ENCODE measurements around the gene STK32B.

The STK32B gene

DNA sequence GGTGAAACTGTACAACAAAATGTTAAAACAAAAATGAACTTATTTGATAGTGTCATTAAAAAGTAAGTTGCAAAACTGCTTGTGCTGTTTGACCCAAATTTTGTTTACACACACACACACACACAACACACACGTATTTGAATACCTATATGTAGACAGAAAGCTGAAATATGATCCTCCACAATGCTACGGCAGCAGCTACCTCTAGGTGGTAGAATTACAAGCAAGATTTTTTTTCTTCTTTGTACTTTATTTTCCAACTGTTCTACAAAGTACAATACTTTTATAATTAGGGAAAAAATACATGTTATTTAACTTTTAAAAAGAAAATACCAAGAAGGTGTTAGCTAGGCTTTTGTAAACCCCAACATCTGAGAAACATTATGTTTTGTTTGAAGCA, 33.2 kb upstream of the STK32B start:
- Histone ChIP-seq H3K9ac (ENCODE audit: low read depth, low read length) (no peak overlapping the region), H3K27ac (ENCODE audit: low read length) (no peak overlapping the region), H3K4me3 (ENCODE audit: low read length) (peak overlapping the region; percentile 40), H3K4me1 (ENCODE audit: insufficient read depth, low read length) (peaks cover 5% of the 10 kb centered on the region; the same call in 1 of the 2 replicates), H3K36me3 (ENCODE audit: insufficient read depth, low read depth, low read length) (no peaks in the 10 kb centered on the region), H3K27me3 (ENCODE audit: insufficient read depth, low read length) (peaks cover 8% of the 10 kb centered on the region; the same call in 1 of the 2 replicates), H3K9me3 (ENCODE audit: insufficient read depth, low read depth, low read length) (no peaks in the 10 kb centered on the region)

DNA sequence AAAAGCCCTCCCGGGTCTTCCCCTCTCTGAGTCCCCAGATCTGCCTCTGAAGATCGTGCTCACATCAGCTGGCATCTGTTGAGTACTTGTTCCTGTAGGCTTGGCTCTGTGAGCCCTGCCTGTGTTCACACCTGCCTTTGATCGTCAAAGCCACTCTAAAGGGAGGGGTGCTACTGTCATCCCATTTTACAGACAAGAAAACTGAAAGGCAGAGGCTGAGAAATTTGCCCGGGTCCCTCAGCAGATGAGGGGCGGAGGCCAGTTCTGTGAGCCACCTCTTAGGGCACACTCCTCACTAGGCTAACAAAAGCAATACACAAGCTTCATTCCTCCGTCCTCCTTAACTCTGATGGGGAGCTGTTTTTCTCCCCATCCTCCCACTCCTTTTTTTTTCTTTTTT, 32.7 kb upstream of the STK32B start:
- Histone ChIP-seq H3K4me3 (ENCODE audit: low read length) (peak overlapping the region; percentile 40; the same call in 1 of the 2 replicates), H3K4me1 (ENCODE audit: insufficient read depth, low read length) (peaks cover 5% of the 10 kb centered on the region; the same call in 1 of the 2 replicates), H3K27me3 (ENCODE audit: insufficient read depth, low read length) (peaks cover 8% of the 10 kb centered on the region; the same call in 1 of the 2 replicates), H3K27ac (ENCODE audit: low read length) (no peak overlapping the region), H3K36me3 (ENCODE audit: insufficient read depth, low read depth, low read length) (no peaks in the 10 kb centered on the region), H3K9ac (ENCODE audit: low read depth, low read length) (no peak overlapping the region), H3K9me3 (ENCODE audit: insufficient read depth, low read depth, low read length) (no peaks in the 10 kb centered on the region)

DNA sequence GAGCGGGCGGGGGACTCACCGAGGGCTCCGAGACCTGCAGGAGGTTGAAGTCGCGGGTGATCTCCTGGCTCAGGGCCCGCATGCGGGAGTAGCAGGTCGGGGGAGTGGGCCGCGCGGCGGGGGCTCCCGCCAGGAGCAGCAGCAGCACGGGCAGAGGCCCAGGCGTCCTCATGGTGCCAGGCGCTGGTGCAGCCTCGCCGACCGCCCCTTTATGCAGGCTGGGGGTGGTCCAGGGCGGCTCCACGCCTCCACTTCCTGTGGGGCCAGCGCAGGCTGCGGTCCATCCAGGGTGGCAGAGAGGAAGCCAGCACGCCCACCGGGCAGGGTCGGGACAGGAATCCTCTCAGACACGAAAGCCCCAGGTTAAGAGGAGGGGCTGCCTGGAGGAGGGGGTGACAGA, 32.0 kb upstream of the STK32B start, which contains the start of gene CYTL1:
CYTL1 (minus strand) TSS at position 185 of the 400 bp plus-strand sequence; CDS start at position 172, 13 bp downstream.
- no peak within 1 kb of the TSS for H3K9ac ChIP-seq (ENCODE audit: low read depth, low read length)
- peak within 1 kb of the TSS; percentile 58 for H3K4me3 ChIP-seq (ENCODE audit: low read length)
- no peak within 1 kb of the TSS for H3K27ac ChIP-seq (ENCODE audit: low read length)
- H3K4me1 ChIP-seq (ENCODE audit: insufficient read depth, low read length): peaks cover 5% of the 10 kb centered on the region; the same call in 1 of the 2 replicates
- H3K36me3 ChIP-seq (ENCODE audit: insufficient read depth, low read depth, low read length): no peaks in the 10 kb centered on the region
- no peaks in the 10 kb centered on the region for H3K9me3 ChIP-seq (ENCODE audit: insufficient read depth, low read depth, low read length)
- peaks cover 8% of the 10 kb centered on the region; the same call in 1 of the 2 replicates for H3K27me3 ChIP-seq (ENCODE audit: insufficient read depth, low read length)

DNA sequence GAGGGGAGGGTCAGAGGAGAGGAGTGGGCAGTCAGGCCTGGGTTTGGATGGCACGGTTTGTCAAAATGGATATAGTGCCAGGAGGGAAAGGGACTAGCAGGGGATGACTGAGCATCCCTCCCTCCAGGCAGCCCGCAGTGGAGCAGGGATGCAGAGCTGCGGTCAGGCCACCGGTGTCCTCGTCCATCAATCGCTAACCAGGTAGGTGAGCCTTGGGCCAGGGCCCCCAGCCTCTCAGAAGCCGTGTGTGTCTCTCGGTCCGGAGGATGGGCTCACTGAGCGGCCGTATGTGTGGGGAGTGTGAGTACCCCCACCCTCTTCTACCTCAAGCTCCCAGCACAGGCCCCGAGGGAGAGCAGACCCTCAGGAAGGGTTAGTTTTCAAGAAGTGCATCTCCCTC, 31.5 kb upstream of the STK32B start:
- no peak overlapping the region for H3K9ac ChIP-seq (ENCODE audit: low read depth, low read length)
- H3K9me3 ChIP-seq (ENCODE audit: insufficient read depth, low read depth, low read length): no peaks in the 10 kb centered on the region
- no peak overlapping the region for H3K27ac ChIP-seq (ENCODE audit: low read length)
- peaks cover 5% of the 10 kb centered on the region; the same call in 1 of the 2 replicates for H3K4me1 ChIP-seq (ENCODE audit: insufficient read depth, low read length)
- H3K27me3 ChIP-seq (ENCODE audit: insufficient read depth, low read length): peaks cover 8% of the 10 kb centered on the region; the same call in 1 of the 2 replicates
- H3K4me3 ChIP-seq (ENCODE audit: low read length): peak overlapping the region; percentile 58; the same call in 1 of the 2 replicates
- no peaks in the 10 kb centered on the region for H3K36me3 ChIP-seq (ENCODE audit: insufficient read depth, low read depth, low read length)

DNA sequence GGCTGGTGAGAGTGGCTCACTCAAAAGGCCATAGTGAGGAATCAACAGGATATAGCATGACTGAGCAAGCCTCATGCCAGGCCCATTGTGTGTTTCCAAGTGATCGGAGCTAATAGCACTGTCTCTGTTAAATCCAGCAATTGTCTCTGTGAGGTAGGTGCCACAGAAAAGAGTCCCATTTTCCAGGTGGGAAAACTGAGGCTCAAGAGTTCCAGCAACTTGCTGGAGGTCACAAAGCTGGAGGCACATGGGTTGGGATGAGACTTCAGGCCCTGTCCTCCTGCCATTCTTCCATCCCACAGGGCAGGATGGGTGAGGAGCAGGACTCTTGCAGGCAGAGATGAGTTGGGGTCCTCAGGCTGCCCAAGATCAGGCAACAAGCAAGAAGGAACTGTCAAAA, 30.9 kb upstream of the STK32B start:
- H3K4me3 ChIP-seq (ENCODE audit: low read length): no peak overlapping the region
- no peak overlapping the region for H3K27ac ChIP-seq (ENCODE audit: low read length)
- peaks cover 5% of the 10 kb centered on the region; the same call in 1 of the 2 replicates for H3K4me1 ChIP-seq (ENCODE audit: insufficient read depth, low read length)
- no peak overlapping the region for H3K9ac ChIP-seq (ENCODE audit: low read depth, low read length)
- H3K9me3 ChIP-seq (ENCODE audit: insufficient read depth, low read depth, low read length): no peaks in the 10 kb centered on the region
- H3K36me3 ChIP-seq (ENCODE audit: insufficient read depth, low read depth, low read length): no peaks in the 10 kb centered on the region
- peaks cover 8% of the 10 kb centered on the region; the same call in 1 of the 2 replicates for H3K27me3 ChIP-seq (ENCODE audit: insufficient read depth, low read length)

DNA sequence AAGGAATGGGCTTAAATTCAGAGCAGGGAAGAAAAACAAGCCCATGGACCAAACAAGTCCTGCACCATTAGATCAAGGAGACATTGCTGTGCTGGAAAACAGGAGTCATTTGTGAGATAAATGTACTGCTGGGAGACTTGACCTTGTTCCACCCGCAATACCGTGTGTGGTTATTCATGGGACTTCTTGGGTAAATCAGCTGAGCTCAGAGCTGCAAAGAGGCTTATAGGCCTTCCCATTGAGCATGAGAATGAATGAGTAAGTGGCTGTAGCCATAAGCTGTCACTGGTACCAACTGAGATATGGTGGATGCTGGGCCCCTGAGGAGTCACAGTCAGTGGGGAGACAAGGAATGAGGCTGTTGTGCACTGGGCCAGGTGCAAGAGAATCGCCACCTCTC, 29.7 kb upstream of the STK32B start:
- no peak overlapping the region for H3K4me3 ChIP-seq (ENCODE audit: low read length)
- H3K9me3 ChIP-seq (ENCODE audit: insufficient read depth, low read depth, low read length): no peaks in the 10 kb centered on the region
- H3K4me1 ChIP-seq (ENCODE audit: insufficient read depth, low read length): peaks cover 5% of the 10 kb centered on the region; the same call in 1 of the 2 replicates
- H3K9ac ChIP-seq (ENCODE audit: low read depth, low read length): no peak overlapping the region
- peaks cover 4% of the 10 kb centered on the region; the same call in 1 of the 2 replicates for H3K27me3 ChIP-seq (ENCODE audit: insufficient read depth, low read length)
- H3K27ac ChIP-seq (ENCODE audit: low read length): no peak overlapping the region
- no peaks in the 10 kb centered on the region for H3K36me3 ChIP-seq (ENCODE audit: insufficient read depth, low read depth, low read length)

DNA sequence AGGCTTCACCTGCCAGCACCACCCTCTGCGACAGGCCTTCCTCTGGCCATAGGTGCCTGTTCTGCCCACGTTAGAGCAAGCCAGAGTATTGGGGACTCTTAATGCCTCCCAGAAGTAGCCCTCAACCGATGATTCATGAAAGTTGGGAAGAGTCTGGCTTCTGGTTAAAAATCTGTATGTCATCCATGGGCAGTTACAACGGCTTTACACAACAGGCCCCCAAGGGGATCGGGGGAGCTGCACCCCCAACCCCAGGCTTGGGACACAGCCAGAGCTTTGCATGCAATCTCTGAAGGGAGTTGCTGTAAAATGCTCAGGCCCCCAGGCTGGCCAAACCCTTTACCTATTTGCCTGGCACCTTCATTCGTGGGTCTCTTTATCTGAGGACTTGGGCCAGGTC, 26.6 kb upstream of the STK32B start:
- Histone ChIP-seq H3K27ac (ENCODE audit: low read length) (no peak overlapping the region), H3K36me3 (ENCODE audit: insufficient read depth, low read depth, low read length) (no peaks in the 10 kb centered on the region), H3K4me1 (ENCODE audit: insufficient read depth, low read length) (no peaks in the 10 kb centered on the region), H3K4me3 (ENCODE audit: low read length) (no peak overlapping the region), H3K9ac (ENCODE audit: low read depth, low read length) (no peak overlapping the region), H3K9me3 (ENCODE audit: insufficient read depth, low read depth, low read length) (no peaks in the 10 kb centered on the region), H3K27me3 (ENCODE audit: insufficient read depth, low read length) (peaks cover 7% of the 10 kb centered on the region)

DNA sequence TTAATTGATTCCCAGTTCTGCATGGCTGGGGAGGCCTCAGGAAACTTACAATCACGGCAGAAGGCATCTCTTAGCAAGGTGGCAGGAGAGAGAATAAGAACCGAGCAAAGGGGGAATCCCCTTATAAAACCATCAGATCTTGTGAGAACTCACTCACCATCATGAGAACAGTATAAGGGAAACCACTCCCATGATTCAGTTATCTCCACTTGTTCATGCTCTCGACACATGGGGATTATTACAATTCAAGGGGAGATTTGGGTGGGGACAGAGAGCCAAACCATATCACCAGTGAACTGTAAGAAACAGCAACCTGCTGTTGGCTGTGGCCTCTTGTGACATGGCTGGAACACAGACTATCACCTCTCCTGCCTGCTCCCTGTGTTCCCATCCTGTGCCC, 24.9 kb upstream of the STK32B start:
- Histone ChIP-seq H3K9ac (ENCODE audit: low read depth, low read length) (no peak overlapping the region), H3K4me3 (ENCODE audit: low read length) (no peak overlapping the region), H3K27me3 (ENCODE audit: insufficient read depth, low read length) (peaks cover 5% of the 10 kb centered on the region), H3K36me3 (ENCODE audit: insufficient read depth, low read depth, low read length) (no peaks in the 10 kb centered on the region), H3K9me3 (ENCODE audit: insufficient read depth, low read depth, low read length) (no peaks in the 10 kb centered on the region), H3K4me1 (ENCODE audit: insufficient read depth, low read length) (no peaks in the 10 kb centered on the region), H3K27ac (ENCODE audit: low read length) (no peak overlapping the region)

DNA sequence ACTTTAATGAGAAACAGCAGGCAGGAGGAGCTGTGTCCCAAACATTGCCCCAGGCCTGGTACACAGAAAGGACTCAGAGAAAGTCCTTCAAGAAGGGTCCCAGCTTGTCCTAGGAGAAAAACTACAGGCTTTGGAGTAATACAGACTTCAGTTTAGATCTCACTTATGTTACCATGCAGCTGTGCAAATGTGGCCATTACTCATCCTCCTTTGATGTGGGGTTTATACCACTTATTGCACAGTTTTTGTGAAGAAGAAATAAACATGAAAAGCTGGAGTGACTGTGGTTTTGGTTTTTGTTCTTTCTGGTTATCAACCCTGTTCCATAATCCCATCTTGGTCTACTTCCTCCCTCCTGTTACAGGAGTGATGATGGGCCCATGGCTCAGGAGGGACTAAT, 23.9 kb upstream of the STK32B start:
- Histone ChIP-seq H3K4me3 (ENCODE audit: low read length) (no peak overlapping the region), H3K27ac (ENCODE audit: low read length) (no peak overlapping the region), H3K9me3 (ENCODE audit: insufficient read depth, low read depth, low read length) (no peaks in the 10 kb centered on the region), H3K4me1 (ENCODE audit: insufficient read depth, low read length) (no peaks in the 10 kb centered on the region), H3K36me3 (ENCODE audit: insufficient read depth, low read depth, low read length) (no peaks in the 10 kb centered on the region), H3K9ac (ENCODE audit: low read depth, low read length) (no peak overlapping the region), H3K27me3 (ENCODE audit: insufficient read depth, low read length) (peaks cover 5% of the 10 kb centered on the region)

DNA sequence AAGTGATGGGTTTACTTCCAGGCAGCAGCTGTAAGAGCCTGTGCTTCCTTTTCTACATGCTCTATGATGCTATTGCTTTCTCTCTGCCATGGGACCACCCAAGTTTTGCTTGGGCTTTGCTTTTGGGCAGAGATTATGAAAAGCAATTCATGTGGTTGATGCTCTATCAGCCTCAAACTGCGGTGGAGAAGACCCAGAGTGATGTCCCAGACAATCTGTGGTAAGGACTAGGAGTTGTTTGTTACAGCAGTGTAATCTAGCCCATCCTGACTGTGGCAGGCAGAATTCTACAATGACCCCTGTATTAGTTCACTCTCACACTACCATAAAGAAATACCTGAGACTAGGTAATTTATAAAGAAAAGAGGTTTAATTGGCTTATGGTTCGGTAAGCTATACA, 22.8 kb upstream of the STK32B start:
- peaks cover 5% of the 10 kb centered on the region for H3K27me3 ChIP-seq (ENCODE audit: insufficient read depth, low read length)
- H3K27ac ChIP-seq (ENCODE audit: low read length): no peak overlapping the region
- no peaks in the 10 kb centered on the region for H3K36me3 ChIP-seq (ENCODE audit: insufficient read depth, low read depth, low read length)
- H3K4me1 ChIP-seq (ENCODE audit: insufficient read depth, low read length): no peaks in the 10 kb centered on the region
- no peak overlapping the region for H3K9ac ChIP-seq (ENCODE audit: low read depth, low read length)
- H3K9me3 ChIP-seq (ENCODE audit: insufficient read depth, low read depth, low read length): no peaks in the 10 kb centered on the region
- H3K4me3 ChIP-seq (ENCODE audit: low read length): no peak overlapping the region

DNA sequence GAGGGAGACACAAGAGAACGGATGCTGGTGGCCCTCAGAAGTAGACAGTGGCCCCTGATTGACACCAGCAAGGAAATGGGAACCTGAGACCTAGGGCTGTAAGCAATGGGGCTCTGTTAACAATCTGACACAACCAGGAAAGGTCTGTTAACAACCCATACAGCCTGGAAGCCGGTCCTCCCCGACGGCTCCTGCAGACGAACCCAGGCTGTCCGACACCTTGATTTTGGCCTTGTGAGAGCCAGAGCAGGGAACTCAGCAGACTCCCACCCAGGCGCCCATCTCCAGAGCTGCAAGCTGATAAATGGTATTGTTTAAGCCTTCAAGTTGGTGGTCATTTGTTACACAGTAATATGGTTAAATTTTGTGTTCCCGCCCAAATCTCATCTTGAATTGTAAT, 21.8 kb upstream of the STK32B start:
- Histone ChIP-seq H3K9ac (ENCODE audit: low read depth, low read length) (no peak overlapping the region), H3K4me1 (ENCODE audit: insufficient read depth, low read length) (no peaks in the 10 kb centered on the region), H3K9me3 (ENCODE audit: insufficient read depth, low read depth, low read length) (no peaks in the 10 kb centered on the region), H3K4me3 (ENCODE audit: low read length) (no peak overlapping the region), H3K36me3 (ENCODE audit: insufficient read depth, low read depth, low read length) (no peaks in the 10 kb centered on the region), H3K27ac (ENCODE audit: low read length) (no peak overlapping the region), H3K27me3 (ENCODE audit: insufficient read depth, low read length) (peaks cover 5% of the 10 kb centered on the region)

DNA sequence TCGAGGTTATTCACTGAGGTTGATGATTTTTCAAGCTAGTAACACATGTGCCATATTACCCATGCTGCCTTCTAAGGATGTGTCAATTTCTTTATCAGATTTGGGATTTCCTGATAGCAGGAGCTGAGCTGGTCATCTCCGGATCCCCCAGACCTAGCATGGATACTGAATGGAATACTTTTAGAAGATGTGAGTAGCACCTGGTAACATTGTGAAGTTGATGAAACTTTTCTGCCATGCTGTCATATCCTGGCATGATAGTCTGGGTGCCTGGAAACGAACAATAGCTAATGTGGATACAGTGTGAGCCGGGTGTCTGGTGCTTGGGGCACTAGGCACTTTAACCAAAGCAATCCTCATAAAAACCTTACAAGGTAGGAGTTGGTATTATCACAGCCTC, 21.1 kb upstream of the STK32B start:
- no peaks in the 10 kb centered on the region for H3K36me3 ChIP-seq (ENCODE audit: insufficient read depth, low read depth, low read length)
- H3K27ac ChIP-seq (ENCODE audit: low read length): no peak overlapping the region
- no peaks in the 10 kb centered on the region for H3K9me3 ChIP-seq (ENCODE audit: insufficient read depth, low read depth, low read length)
- no peak overlapping the region for H3K4me3 ChIP-seq (ENCODE audit: low read length)
- peaks cover 5% of the 10 kb centered on the region for H3K27me3 ChIP-seq (ENCODE audit: insufficient read depth, low read length)
- no peak overlapping the region for H3K9ac ChIP-seq (ENCODE audit: low read depth, low read length)
- no peaks in the 10 kb centered on the region for H3K4me1 ChIP-seq (ENCODE audit: insufficient read depth, low read length)
